Measurements from ENCODE around the gene GARNL3.
A peak's percentile ranks its signal among the peaks of the same experiment; 100 is the strongest.

GARNL3 gene

GRCh38 chr9:127233989-127234388, 30.6 kb upstream of the GARNL3 start:
- H3K36me3 ChIP-seq (ENCODE audit: control insufficient read depth in 2 of 2, insufficient read depth in 1 of 2, low read length in 2 of 2): peaks cover 0 to 15% of the 10 kb centered on the region in 2 experiments; a peak in 1 of 3 replicates
- POLR2A ChIA-PET: interaction anchor here (1.5 kb wide), 1 partner anchor 9 kb away, joined by 3 read pairs; no protein-coding TSS in a partner anchor
- CTCF ChIA-PET: interaction anchor here (0.5 to 1.0 kb wide), 3 partner anchors 85 to 351 kb away, joined by 3 to 4 read pairs (median 3); no protein-coding TSS in a partner anchor
- H3K4me3 ChIP-seq (ENCODE audit: low read depth, low read length): no peak overlapping the region
- no peaks in the 10 kb centered on the region for H3K9me3 ChIP-seq (ENCODE audit: control insufficient read depth, insufficient read depth, low read depth, low read length)
- H3K27ac ChIP-seq (ENCODE audit: extremely low read depth, low read depth, low read length): no peak overlapping the region
- TF ChIP-seq ZNF837 (tag by site-specific recombination; IDR thresholded peaks at IDR 0.05) (no peak), HOXC10 (CRISPR knock-in tag; IDR thresholded peaks at IDR 0.05) (no peak), YY2 (tag by site-specific recombination; IDR thresholded peaks at IDR 0.05) (no peak), ZNF155 (tag by site-specific recombination; IDR thresholded peaks at IDR 0.05) (no peak)
- H3K4me1 ChIP-seq (ENCODE audit: control insufficient read depth, insufficient read depth, low read length): no peaks in the 10 kb centered on the region

GRCh38 chr9:127237801-127238200, 26.8 kb upstream of the GARNL3 start:
- Histone ChIP-seq H3K27ac (ENCODE audit: extremely low read depth, low read depth, low read length) (no peak overlapping the region), H3K9me3 (ENCODE audit: control insufficient read depth, insufficient read depth, low read depth, low read length) (no peaks in the 10 kb centered on the region), H3K4me1 (ENCODE audit: control insufficient read depth, insufficient read depth, low read length) (no peaks in the 10 kb centered on the region), H3K36me3 (ENCODE audit: control insufficient read depth in 2 of 2, insufficient read depth in 1 of 2, low read length in 2 of 2) (peaks cover 0 to 15% of the 10 kb centered on the region in 2 experiments; a peak in 1 of 3 replicates), H3K4me3 (ENCODE audit: low read depth, low read length) (no peak overlapping the region)
- TF ChIP-seq ZNF707 (tag by site-specific recombination; IDR thresholded peaks at IDR 0.05) (no peak), PATZ1 (tag by site-specific recombination; IDR thresholded peaks at IDR 0.05) (no peak), ZNF560 (tag by site-specific recombination; IDR thresholded peaks at IDR 0.05; ENCODE audit: borderline replicate concordance) (no peak), ZNF664 (tag by site-specific recombination; IDR thresholded peaks at IDR 0.05) (no peak), YY1 (tag by site-specific recombination; IDR thresholded peaks at IDR 0.05) (no peak), ZNF121 (tag by site-specific recombination; IDR thresholded peaks at IDR 0.05) (no peak), GLI2 (tag by site-specific recombination; IDR thresholded peaks at IDR 0.05; ENCODE audit: borderline replicate concordance, low read depth) (no peak), HOXA7 (CRISPR knock-in tag; IDR thresholded peaks at IDR 0.05; ENCODE audit: borderline replicate concordance) (no peak), GLI4 (tag by site-specific recombination; IDR thresholded peaks at IDR 0.05) (no peak), ZBTB48 (tag by site-specific recombination; IDR thresholded peaks at IDR 0.05) (no peak), ZNF830 (tag by site-specific recombination; IDR thresholded peaks at IDR 0.05; ENCODE audit: low read depth) (no peak)
- CTCF ChIA-PET: interaction anchor here (0.7 to 1.2 kb wide), 3 partner anchors 10 to 66 kb away, joined by 3 to 4 read pairs (median 4); no protein-coding TSS in a partner anchor
- POLR2A ChIA-PET: interaction anchor here (0.5 kb wide), 1 partner anchor 13 kb away, joined by 3 read pairs; no protein-coding TSS in a partner anchor

- ChIA-PET CTCF (no interaction called here), POLR2A (no interaction called here)
- H3K4me1 ChIP-seq (ENCODE audit: control insufficient read depth, insufficient read depth, low read length): no peaks in the 10 kb centered on the region
- no peak overlapping the region for H3K4me3 ChIP-seq (ENCODE audit: low read depth, low read length)
- TF ChIP-seq ZNF341 (tag by site-specific recombination; IDR thresholded peaks at IDR 0.05; ENCODE audit: low read depth) (no peak), ZSCAN30 (tag by site-specific recombination; IDR thresholded peaks at IDR 0.05) (no peak), ZNF654 (tag by site-specific recombination; IDR thresholded peaks at IDR 0.05; ENCODE audit: low read depth) (no peak), ZNF747 (tag by site-specific recombination; IDR thresholded peaks at IDR 0.05) (no peak), PRDM10 (tag by site-specific recombination; IDR thresholded peaks at IDR 0.05) (peak; percentile 53; the same call in 1 of the 2 replicates)
- no peaks in the 10 kb centered on the region for H3K9me3 ChIP-seq (ENCODE audit: control insufficient read depth, insufficient read depth, low read depth, low read length)
- H3K27ac ChIP-seq (ENCODE audit: extremely low read depth, low read depth, low read length): no peak overlapping the region
- H3K36me3 ChIP-seq (ENCODE audit: control insufficient read depth in 2 of 2, insufficient read depth in 1 of 2, low read length in 2 of 2): peaks cover 0 to 20% of the 10 kb centered on the region in 2 experiments; a peak in 1 of 3 replicates
Measured at GRCh38 chr9:127241354-127241753, 23.2 kb upstream of the GARNL3 start.
